Stimulated activated CD4-positive, alpha-beta T cell treated with anti-CD3 and anti-CD28 coated beads, Interleukin-2, amount 100 ng/mL, for 48 hours (primary cell): ENCODE measurements around the gene CALD1.
A peak's percentile ranks its signal among the peaks of the same experiment; 100 is the strongest.

Experiments used
- DNase-seq, 2 donors: peaks; one replicate each; pipeline ENCODE4 v3.0.0-alpha.2; 2020

Gene CALD1

GRCh38 chr7:134778941-134779740 lies at the start of gene CALD1:
Gene CALD1, plus strand, starts transcription at chr7:134779634. Its CDS starts 88,100 bp downstream, at chr7:134867734.
- DNase-seq, result no peak

GRCh38 chr7:134729895-134730294 lies 49.5 kb upstream of the CALD1 start:
- no peak for DNase-seq

DNA sequence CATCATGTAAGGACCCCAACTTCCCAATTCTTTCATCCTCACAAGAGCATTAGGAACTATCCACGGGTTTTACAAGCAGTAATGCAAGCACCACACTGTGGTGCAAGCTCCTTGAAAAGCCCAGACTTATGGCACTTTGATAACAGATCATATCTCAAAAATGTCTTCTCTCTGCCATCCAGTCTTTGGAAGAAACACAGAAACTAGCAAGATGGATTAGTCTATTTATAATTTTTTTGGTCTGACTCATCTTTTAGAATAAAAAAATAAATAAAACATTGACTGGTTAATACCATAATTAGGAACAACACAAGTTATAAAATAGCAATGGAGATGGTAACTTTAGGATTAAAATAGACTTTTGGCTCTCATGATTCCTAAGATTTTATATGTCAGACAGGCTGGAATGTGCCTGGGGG lies 49.0 kb upstream of the CALD1 start:
- no peak for DNase-seq

DNA sequence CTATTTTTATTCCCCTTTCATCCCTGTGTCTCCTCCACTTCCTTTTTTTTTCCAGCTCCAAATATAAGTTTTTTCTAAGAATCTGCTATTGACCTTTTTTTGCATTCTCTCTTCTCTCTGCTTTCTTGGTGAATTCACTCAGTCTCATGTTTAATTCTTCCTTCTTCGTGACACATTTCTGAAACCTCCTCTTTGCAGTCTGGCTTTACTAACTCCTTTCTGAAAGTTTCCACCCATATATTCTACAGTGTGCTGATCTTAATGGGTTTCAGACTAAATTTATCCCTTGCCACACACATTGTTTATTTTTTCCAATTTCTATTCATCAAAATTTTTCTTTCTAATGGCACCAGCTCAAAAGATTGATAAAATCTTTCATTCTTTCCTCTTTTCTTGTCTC lies 47.8 kb upstream of the CALD1 start:
- no peak for DNase-seq

DNA sequence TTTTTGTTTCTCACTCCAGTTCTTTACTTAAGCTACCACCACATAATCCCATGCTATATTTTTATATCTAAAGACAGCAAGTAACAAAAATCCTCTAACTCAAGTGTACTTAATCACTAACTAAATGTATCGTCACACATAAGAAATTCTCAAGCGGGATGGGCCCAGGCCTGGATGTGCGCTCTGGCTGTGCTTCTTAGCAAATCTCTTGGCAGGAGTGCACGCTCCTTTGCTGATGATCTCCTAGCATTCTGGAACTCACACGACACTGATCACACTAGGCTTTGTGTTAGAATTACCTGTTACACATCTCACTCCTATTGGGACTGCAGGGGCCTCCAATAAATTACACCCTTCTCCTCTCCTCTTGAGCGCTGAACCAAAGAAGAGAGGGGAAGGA lies 46.7 kb upstream of the CALD1 start:
- DNase-seq, result no peak

GRCh38 chr7:134736381-134736780 lies 43.1 kb upstream of the CALD1 start:
- no peak for DNase-seq

- peak; percentile 18 to 25 for DNase-seq
These were observed 41.7 kb upstream of the CALD1 start for GRCh38 chr7:134737566-134738345.

DNA sequence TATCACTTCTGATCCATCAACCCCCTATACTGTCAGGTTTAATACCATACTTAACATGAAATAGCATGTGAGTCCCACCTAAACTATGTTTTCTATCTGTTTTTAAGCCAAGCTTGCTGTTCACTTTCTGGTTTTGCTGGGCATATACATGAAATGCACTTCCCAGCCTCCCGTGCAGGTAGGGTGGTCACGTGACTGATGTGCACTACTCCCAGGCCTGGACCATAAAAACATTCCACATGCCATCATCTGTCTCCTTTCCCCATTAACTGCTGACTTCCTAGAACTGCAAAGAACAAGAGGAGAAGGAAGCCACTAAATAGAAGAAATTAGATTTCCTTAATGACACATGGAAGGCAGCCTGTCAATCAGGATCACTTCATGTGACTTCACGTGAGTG lies 40.1 kb upstream of the CALD1 start:
- no peak for DNase-seq

DNA sequence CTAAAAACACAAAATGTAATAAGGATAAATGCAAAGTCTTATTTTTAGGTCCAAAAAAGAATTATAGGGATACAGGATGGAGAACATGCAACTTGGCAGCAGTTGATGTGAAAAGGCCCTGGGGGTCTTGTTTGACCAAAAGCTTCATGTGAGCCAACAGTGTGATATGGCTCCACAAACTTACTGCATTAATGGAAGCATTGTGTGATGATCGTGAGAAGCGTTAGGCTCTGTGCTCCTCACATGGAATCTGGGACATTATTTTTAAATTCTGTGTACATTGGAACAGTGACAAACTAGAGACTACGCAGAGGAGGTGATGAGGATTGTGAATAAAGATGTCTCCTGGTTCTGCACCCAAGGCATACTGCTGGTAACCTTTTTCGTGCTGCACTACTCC lies 39.1 kb upstream of the CALD1 start:
- no peak for DNase-seq

DNA sequence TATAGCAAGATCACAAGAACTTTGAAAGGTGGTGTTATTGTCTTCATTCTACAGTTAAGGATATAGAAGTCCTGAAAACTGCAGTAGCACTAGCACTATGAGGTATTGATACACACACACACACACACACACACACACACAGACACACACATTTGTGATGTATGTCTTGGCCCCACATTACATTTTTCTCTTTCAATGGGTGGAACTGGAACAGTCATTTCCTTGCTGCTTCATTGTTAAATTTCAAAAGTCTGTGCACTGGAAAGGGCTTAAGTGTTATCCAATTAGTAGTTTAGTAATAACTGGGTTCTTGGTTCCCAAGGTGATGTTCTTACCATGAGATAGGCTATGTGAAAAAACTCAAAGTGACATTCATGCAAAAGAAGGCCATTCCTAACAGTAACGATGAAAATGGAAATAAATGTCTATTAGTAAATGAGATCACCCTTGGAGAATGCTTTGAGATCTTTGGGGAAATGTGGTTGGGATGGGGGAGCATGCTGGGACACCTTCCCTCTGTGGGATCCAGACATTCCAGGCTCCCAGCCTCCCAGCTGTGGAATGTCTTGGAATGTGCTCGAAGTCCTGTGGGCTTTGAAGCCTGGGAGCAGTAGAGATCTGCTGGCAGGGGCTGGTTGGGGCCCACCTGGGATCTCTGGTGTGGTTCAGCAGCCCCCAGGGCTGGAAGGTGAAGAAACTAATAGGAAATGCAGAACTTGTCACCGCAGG lies 37.4 kb upstream of the CALD1 start:
- no peak for DNase-seq

DNA sequence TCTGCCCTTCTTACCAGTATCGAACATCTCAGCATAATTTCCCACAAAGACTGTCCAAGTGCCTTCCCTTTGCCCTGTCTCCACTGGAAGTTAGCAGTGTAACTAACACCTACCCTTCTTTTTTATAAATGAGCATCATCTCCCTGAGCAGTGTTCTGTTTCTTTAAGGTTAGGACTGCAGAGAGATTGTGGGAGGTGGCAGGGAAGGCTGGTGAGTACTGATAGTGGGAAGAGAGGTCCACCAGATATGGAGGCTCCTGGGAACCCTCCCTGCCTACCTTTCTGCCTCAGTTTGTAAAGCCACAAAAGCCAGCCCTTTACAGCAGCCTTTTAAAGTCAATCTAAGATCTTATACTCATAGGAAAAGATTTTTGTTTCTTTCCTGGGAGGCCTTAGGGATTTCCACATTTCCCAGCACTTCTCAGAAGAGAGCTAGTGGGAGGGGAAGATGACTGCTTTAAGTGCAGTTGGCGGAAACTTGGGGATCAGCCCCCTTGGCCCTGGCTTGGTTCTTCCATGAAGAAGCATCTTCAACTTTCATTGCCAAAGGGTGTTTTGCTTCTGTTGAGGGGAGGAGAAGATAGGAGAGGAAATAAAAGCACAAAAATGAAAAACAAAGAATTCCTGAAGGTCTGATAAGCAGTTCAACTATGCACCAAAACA lies 36.6 kb upstream of the CALD1 start:
- DNase-seq, result no peak

DNA sequence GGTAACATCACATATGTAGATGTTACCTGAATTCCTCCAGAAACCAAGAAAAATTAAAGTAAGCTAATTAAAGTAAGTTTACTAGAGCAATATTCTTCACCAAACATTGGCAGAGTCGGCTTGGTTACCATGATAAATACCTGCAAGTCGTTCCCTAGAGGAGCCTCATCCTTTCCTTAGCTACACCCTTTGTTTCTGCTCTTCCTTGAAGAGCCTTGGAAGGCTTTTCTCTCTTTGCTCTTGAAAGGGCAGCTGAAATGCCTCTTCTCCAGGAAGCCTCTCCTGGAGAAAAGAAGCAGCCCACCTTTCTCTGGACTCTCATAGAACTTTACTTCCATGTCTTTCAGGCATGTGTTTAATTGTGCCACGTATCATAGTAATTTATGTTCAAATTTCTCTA lies 34.9 kb upstream of the CALD1 start:
- DNase-seq, result no peak

DNA sequence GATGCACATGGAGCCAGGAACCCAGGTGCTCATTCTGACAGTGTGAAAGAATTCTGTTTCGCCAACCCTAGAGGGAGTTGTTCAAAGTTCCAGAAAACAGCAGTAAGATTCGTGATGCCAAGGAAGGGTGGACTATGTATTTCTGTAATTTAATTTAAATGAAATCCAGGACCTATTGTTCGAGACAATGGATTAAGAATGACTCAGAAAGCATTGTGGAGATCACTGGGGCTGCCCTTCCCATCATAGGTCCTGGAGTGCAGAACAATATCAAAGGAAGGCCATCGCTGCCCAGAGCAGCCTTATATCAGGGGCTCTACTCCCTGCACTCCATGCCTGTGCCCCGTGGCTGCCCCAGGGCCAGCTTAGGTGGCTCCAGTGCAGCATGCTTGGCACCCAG lies 32.1 kb upstream of the CALD1 start:
- no peak for DNase-seq

DNA sequence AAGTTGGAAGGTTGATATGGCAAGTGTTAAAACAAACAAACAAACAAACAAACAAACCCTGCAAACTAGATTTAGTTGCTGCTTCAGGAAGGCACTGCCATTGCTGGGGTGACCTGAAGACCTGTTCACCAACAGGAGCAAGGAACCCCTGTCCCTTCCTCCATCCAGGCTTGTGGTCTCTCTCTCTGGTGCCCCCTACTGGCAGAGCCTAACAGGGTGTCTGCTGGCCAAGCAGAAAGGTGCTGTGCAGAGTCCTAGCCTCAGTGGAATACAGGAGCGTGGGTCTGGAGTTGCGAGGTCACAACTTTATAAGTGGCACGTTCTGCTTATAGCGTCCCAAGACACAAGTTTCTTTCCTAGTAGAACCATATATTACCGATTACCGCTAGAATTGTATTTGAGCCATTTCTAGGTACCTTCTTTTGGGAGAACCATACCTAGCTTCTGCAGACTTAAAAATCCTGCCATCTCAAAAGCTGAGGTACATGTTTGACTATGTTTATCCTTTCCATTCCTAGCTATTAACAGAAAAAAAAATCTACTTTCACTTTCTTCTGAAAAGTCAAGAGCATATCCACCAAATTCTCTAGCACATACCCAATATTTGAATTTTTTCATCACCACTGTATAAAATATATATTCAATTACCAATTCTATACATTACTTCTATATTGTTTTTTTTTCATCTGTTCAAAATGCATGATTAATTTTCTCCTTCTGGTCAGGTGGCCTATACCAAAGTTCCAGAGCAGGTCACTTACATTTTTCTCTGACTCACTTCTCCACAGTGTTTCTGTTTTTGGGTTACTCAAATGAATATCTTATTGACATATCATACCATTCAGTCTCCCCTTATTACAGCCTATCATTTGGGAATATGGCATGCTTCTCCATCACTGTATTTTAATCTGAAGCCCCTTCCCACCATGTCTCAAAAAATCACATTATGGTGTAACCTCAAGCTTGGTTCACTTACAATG lies 29.1 kb upstream of the CALD1 start:
- DNase-seq, result peak; percentile 74 to 78

GRCh38 chr7:134752006-134752760 lies 27.3 kb upstream of the CALD1 start:
- DNase-seq, result no peak

DNA sequence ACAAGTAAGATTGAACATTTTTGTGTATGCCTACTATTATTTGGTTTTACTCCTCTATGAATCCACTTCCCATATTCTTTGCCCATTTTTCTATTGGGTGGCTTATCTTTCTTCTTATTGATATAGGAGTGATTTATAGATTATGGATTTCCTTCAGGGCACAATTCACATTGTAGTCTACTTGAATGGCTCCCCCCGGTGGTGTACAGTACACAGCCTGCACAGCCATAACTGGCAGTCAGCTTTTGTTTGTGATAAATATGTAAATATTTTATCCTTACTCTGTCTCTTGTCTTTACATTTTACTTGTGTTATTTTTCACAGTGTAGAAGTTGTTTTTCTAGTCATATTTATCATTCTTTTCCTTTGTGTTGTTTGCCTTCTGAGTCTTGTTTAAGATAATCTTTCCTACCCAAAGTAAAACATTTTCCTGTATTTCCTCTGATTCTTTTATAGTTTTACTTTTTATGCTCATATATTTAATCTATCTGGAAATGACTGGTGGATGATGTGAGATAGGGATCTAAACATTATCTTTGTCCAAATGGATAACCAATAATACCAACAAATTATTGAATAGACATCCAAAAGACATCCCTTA lies 23.9 kb upstream of the CALD1 start:
- DNase-seq, result peak; percentile 26 to 50

GRCh38 chr7:134757938-134758337 lies 21.5 kb upstream of the CALD1 start:
- DNase-seq, result no peak

- DNase-seq, result no peak
These were observed 20.5 kb upstream of the CALD1 start for GRCh38 chr7:134758981-134759380.

- no peak for DNase-seq
These were observed 18.2 kb upstream of the CALD1 start for GRCh38 chr7:134761266-134761665.

DNA sequence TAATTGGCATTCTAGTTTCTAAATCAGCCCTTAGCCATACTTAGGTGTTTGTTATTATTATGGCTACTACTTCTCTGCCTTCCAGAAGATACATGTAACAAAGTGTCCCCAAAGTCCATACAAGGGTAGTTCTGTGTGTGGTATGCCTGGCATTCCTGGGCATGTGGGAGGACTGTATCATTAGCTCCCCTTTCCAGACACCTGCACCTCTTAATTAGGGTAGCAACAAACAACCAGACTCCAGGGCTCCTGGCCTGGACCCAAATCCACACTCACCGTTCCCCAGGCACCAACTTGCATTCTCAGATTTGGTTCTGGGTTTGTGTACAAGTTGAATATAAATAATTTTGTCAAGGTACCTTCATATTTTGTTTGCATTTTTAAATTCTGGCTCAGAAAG lies 15.5 kb upstream of the CALD1 start:
- DNase-seq, result no peak

GRCh38 chr7:134764365-134764764 lies 15.1 kb upstream of the CALD1 start:
- DNase-seq, result no peak
